ENCODE measurements around the gene ILDR2. TPM values are rescaled to one million over a fixed set of nuclear protein-coding genes. Genes with fewer than 3 reads are reported as not detected.

ILDR2 gene
- polyA plus RNA-seq, 1 of the 3 experiments (the other 2 are of a cell fraction): 0.05 TPM

GRCh38 chr1:166874464-166874863, 100.9 kb downstream of the ILDR2 start:
- Histone ChIP-seq H3K79me2 (ENCODE audit: insufficient read depth) (peaks cover 54% of the 10 kb centered on the region), H2AFZ (ENCODE audit: low read depth) (no peak overlapping the region), H3K27ac (ENCODE audit: low read depth in 2 of 2, low read length in 1 of 2) (no peak overlapping the region), H3K4me1 (ENCODE audit: control insufficient read depth in 1 of 2, insufficient read depth in 2 of 2, low read depth in 1 of 2, low read length in 1 of 2) (peaks cover 4 to 5% of the 10 kb centered on the region in 2 experiments; a peak in 3 of 4 replicates), H3K9ac (no peak overlapping the region), H3K9me3 (no peaks in the 10 kb centered on the region), H3K36me3 (replicated peaks in 1 of 2; ENCODE audit: control insufficient read depth in 1 of 2, insufficient read depth in 2 of 2, low read length in 1 of 2) (peaks cover 0 to 5% of the 10 kb centered on the region in 2 experiments), H3K27me3 (ENCODE audit: insufficient read depth) (no peaks in the 10 kb centered on the region), H4K20me1 (ENCODE audit: insufficient read depth) (no peaks in the 10 kb centered on the region; the same call in 1 of the 2 replicates), H3F3A (replicated peaks; ENCODE audit: insufficient read depth) (no peaks in the 10 kb centered on the region), H3K4me3 (ENCODE audit: low read depth in 2 of 2, low read length in 1 of 2) (no peak overlapping the region), H3K4me2 (peak overlapping the region; percentile 92; the same call in 1 of the 2 replicates), H3K9me2 (no peaks in the 10 kb centered on the region)
- ChIA-PET CTCF (interaction anchor here (2.2 kb wide), 1 partner anchor 36 kb away, joined by 9 read pairs; no protein-coding TSS in a partner anchor), POLR2A (no interaction called here)
- WGBS (ENCODE audit: low lambda C conversion rate): 96% methylated on average over 8 of the region's 8 CpGs
- DNase-seq: no peak
- TF ChIP-seq USF2 (IDR thresholded peaks at IDR 0.05; ENCODE audit: borderline replicate concordance, low read depth, low read length) (no peak), POLR2AphosphoS5 (IDR thresholded peaks at IDR 0.05; ENCODE audit: low read depth, low read length) (no peak), JUND (IDR thresholded peaks at IDR 0.05) (no peak), GABPA (IDR thresholded peaks at IDR 0.05; ENCODE audit: low read depth) (no peak), USF1 (IDR thresholded peaks at IDR 0.05; ENCODE audit: borderline replicate concordance, low read depth) (no peak), SMC3 (IDR thresholded peaks at IDR 0.05; ENCODE audit: low read depth, low read length) (no peak), EP300 (IDR thresholded peaks at IDR 0.05; ENCODE audit: borderline replicate concordance in 1 of 2, low read depth in 1 of 2, low read length in 1 of 2) (no peak)

- DNase-seq: no peak
- H2AFZ ChIP-seq (ENCODE audit: low read depth): no peak overlapping the region
Observed at GRCh38 chr1:166870584-166870983, 104.8 kb downstream of the ILDR2 start.

More at GRCh38 chr1:166870584-166870983, 104.8 kb downstream of the ILDR2 start:
- peaks cover 3% of the 10 kb centered on the region; the same call in 1 of the 2 replicates for H4K20me1 ChIP-seq (ENCODE audit: insufficient read depth)
- H3K36me3 ChIP-seq (replicated peaks in 1 of 2; ENCODE audit: control insufficient read depth in 1 of 2, insufficient read depth in 2 of 2, low read length in 1 of 2): peaks cover 13 to 22% of the 10 kb centered on the region in 2 experiments
- H3K27me3 ChIP-seq (ENCODE audit: insufficient read depth): no peaks in the 10 kb centered on the region
- TF ChIP-seq GABPA (IDR thresholded peaks at IDR 0.05; ENCODE audit: low read depth) (no peak), NRF1 (IDR thresholded peaks at IDR 0.05; ENCODE audit: low read depth, low read length) (no peak), FOXJ3 (CRISPR knock-in tag; IDR thresholded peaks at IDR 0.05) (no peak)
- H3F3A ChIP-seq (replicated peaks; ENCODE audit: insufficient read depth): no peaks in the 10 kb centered on the region
- H3K4me2 ChIP-seq: no peak overlapping the region
- H3K79me2 ChIP-seq (ENCODE audit: insufficient read depth): peaks cover 54% of the 10 kb centered on the region
- POLR2A ChIA-PET: no interaction called here
- H3K4me1 ChIP-seq (ENCODE audit: control insufficient read depth in 1 of 2, insufficient read depth in 2 of 2, low read depth in 1 of 2, low read length in 1 of 2): peaks cover 4 to 10% of the 10 kb centered on the region in 2 experiments; a peak in 3 of 4 replicates
- no peaks in the 10 kb centered on the region for H3K9me3 ChIP-seq
- no peaks in the 10 kb centered on the region for H3K9me2 ChIP-seq
- CTCF ChIA-PET: interaction anchor here (1.0 kb wide), 1 partner anchor 673 kb away, joined by 3 read pairs; no protein-coding TSS in a partner anchor
- H3K27ac ChIP-seq (ENCODE audit: low read depth in 2 of 2, low read length in 1 of 2): no peak overlapping the region
- H3K4me3 ChIP-seq (ENCODE audit: low read depth in 2 of 2, low read length in 1 of 2): no peak overlapping the region
- WGBS (ENCODE audit: low lambda C conversion rate): 100% methylated on average over 4 of the region's 4 CpGs
- no peak overlapping the region for H3K9ac ChIP-seq
